ENCODE measurements around the gene OR51A7. TPM values are rescaled to one million over a fixed set of nuclear protein-coding genes. Genes with fewer than 3 reads are reported as not detected.

Gene OR51A7
- total and polyA plus RNA-seq, 12 donors: not detected

GRCh38 chr11:4924239-4924638 lies 20.7 kb downstream of the OR51A7 start, which contains the start of gene OR51G1:
TSS of gene OR51G1 (minus strand) at chr11:4924339. CDS start at chr11:4924339, 0 bp downstream.
- H3K27me3 ChIP-seq: no peaks in the 10 kb centered on the region
- H3K27ac ChIP-seq: no peak within 1 kb of the TSS
- no peak within 1 kb of the TSS for H3K4me3 ChIP-seq
- TF ChIP-seq CTCF (IDR thresholded peaks at IDR 0.05) (no peak), POLR2A (IDR thresholded peaks at IDR 0.05) (no peak)
- H3K36me3 ChIP-seq (replicated peaks in 1 of 2): no peaks in the 10 kb centered on the region
- intact Hi-C loops (cut with DNase I): no loop called here
- DNase-seq: no peak
- no peaks in the 10 kb centered on the region for H3K4me1 ChIP-seq (replicated peaks in 1 of 2)
- WGBS, 4 donors: 37 to 71% (median 64%) methylated on average over 1 of the region's 1 CpG
- H3K9me3 ChIP-seq (replicated peaks in 1 of 3): no peaks in the 10 kb centered on the region

- Histone ChIP-seq H3K27me3 (no peaks in the 10 kb centered on the region), H3K4me1 (replicated peaks in 1 of 2) (no peaks in the 10 kb centered on the region), H3K36me3 (replicated peaks in 1 of 2) (no peaks in the 10 kb centered on the region), H3K27ac (no peak overlapping the region), H3K4me3 (no peak overlapping the region), H3K9me3 (replicated peaks in 1 of 3) (no peaks in the 10 kb centered on the region)
- TF ChIP-seq POLR2A (IDR thresholded peaks at IDR 0.05) (no peak), CTCF (IDR thresholded peaks at IDR 0.05) (no peak)
- intact Hi-C loops (cut with DNase I): no loop called here
- no peak for DNase-seq
These were observed 23.0 kb downstream of the OR51A7 start for GRCh38 chr11:4926608-4927007.

GRCh38 chr11:4932751-4933150 lies 29.2 kb downstream of the OR51A7 start:
- WGBS, 4 donors: 61 to 82% (median 77%) methylated on average over 4 of the region's 4 CpGs
- Histone ChIP-seq H3K9me3 (replicated peaks in 1 of 3) (no peaks in the 10 kb centered on the region), H3K4me1 (replicated peaks in 1 of 2) (no peaks in the 10 kb centered on the region), H3K27ac (no peak overlapping the region), H3K4me3 (no peak overlapping the region), H3K36me3 (replicated peaks in 1 of 2) (no peaks in the 10 kb centered on the region), H3K27me3 (no peaks in the 10 kb centered on the region)
- DNase-seq: no peak
- TF ChIP-seq POLR2A (IDR thresholded peaks at IDR 0.05) (no peak), CTCF (IDR thresholded peaks at IDR 0.05) (no peak)
- intact Hi-C loops (cut with DNase I): no loop called here

GRCh38 chr11:4936745-4937144 lies 33.2 kb downstream of the OR51A7 start:
- intact Hi-C loops (cut with DNase I): no loop called here
- no peak overlapping the region for H3K4me3 ChIP-seq
- TF ChIP-seq CTCF (IDR thresholded peaks at IDR 0.05) (no peak), POLR2A (IDR thresholded peaks at IDR 0.05) (no peak)

More at GRCh38 chr11:4936745-4937144, 33.2 kb downstream of the OR51A7 start:
- H3K27ac ChIP-seq: no peak overlapping the region
- DNase-seq: no peak
- H3K27me3 ChIP-seq: no peaks in the 10 kb centered on the region
- H3K4me1 ChIP-seq (replicated peaks in 1 of 2): no peaks in the 10 kb centered on the region
- WGBS, 4 donors: 63 to 73% (median 67%) methylated on average over 3 of the region's 3 CpGs
- H3K36me3 ChIP-seq (replicated peaks in 1 of 2): no peaks in the 10 kb centered on the region
- no peaks in the 10 kb centered on the region for H3K9me3 ChIP-seq (replicated peaks in 1 of 3)

Data from adrenal gland (tissue), 12 donors.